ENCODE data around the gene PCTP.

DNA sequence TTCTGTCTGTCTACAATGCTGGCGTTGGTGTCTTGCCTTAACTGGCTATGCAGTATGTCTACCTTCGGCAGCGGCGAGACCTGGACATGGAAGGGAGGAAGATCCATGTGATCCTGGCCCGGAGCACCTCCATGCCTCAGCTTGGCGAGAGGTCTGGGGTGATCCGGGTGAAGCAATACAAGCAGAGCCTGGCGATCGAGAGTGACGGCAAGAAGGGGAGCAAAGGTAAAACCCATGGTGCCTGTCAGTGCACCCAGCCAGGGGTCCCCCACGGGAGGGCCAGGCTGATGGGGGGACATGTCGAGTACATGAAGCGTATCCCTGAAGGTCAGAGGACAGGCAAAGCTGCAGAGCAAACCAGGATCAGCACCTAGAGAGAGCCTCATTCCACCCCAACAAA, 22.8 kb downstream of the PCTP start:
- TF ChIP-seq, protein P1, sequence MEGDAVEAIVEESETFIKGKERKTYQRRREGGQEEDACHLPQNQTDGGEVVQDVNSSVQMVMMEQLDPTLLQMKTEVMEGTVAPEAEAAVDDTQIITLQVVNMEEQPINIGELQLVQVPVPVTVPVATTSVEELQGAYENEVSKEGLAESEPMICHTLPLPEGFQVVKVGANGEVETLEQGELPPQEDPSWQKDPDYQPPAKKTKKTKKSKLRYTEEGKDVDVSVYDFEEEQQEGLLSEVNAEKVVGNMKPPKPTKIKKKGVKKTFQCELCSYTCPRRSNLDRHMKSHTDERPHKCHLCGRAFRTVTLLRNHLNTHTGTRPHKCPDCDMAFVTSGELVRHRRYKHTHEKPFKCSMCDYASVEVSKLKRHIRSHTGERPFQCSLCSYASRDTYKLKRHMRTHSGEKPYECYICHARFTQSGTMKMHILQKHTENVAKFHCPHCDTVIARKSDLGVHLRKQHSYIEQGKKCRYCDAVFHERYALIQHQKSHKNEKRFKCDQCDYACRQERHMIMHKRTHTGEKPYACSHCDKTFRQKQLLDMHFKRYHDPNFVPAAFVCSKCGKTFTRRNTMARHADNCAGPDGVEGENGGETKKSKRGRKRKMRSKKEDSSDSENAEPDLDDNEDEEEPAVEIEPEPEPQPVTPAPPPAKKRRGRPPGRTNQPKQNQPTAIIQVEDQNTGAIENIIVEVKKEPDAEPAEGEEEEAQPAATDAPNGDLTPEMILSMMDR (IDR thresholded peaks at IDR 0.05): no peak
- TF ChIP-seq EP300 (IDR thresholded peaks at IDR 0.05): no peak

Measured in stomach (tissue), 4 donors.